ENCODE measurements around the gene FKRP.
A peak's percentile ranks its signal among the peaks of the same experiment; 100 is the strongest.

Gene FKRP

DNA sequence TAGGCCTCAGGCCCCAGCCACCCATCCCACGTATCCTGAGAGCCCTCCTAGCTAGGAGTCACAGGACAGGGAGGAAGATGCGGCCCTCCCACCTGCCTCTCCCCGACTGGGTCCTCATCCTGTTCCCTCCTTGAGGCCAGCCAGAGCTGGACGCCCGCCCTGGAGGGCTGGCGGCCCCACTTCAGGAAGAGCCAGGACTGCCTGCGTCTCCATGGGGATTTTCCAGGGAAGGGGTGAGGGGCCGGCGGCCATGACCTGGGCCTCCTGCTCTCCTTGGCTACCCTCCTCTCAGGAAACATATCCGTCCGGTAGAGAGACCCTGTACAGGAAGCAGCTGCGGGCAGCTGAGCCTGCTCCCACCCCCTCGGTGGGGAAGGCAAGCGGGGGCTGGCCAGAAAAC, 17.6 kb upstream of the FKRP start:
- Histone ChIP-seq H2AFZ (ENCODE audit: low read length) (no peak overlapping the region), H3K9me3 (replicated peaks; ENCODE audit: insufficient read depth, low read length) (no peaks in the 10 kb centered on the region), H3K9me2 (replicated peaks; ENCODE audit: insufficient read depth, low read length) (no peaks in the 10 kb centered on the region), H3K4me1 (ENCODE audit: low read length) (no peaks in the 10 kb centered on the region), H3K36me3 (replicated peaks; ENCODE audit: insufficient read depth, low read length) (peaks cover 7% of the 10 kb centered on the region), H3K27ac (ENCODE audit: low read length) (no peak overlapping the region), H3F3A (ENCODE audit: insufficient read depth, low read length) (peaks cover 8% of the 10 kb centered on the region; the same call in 1 of the 2 replicates), H3K9ac (ENCODE audit: low read length) (no peak overlapping the region), H3K27me3 (replicated peaks; ENCODE audit: insufficient read depth, low read length) (no peaks in the 10 kb centered on the region), H3K4me2 (ENCODE audit: low read depth, low read length) (no peak overlapping the region), H4K20me1 (ENCODE audit: insufficient read depth, low read length) (0 out of 2 replicates have a peak, but pooled peaks cover 15% of the 10 kb centered on the region), H3K79me2 (ENCODE audit: low read length) (peaks cover 66% of the 10 kb centered on the region), H3K4me3 (ENCODE audit: low read length) (no peak overlapping the region)
- no peak for DNase-seq
- TF ChIP-seq EZH2phosphoT487 (IDR thresholded peaks at IDR 0.05; ENCODE audit: low read length): no peak
- TF ChIP-seq, protein P1, sequence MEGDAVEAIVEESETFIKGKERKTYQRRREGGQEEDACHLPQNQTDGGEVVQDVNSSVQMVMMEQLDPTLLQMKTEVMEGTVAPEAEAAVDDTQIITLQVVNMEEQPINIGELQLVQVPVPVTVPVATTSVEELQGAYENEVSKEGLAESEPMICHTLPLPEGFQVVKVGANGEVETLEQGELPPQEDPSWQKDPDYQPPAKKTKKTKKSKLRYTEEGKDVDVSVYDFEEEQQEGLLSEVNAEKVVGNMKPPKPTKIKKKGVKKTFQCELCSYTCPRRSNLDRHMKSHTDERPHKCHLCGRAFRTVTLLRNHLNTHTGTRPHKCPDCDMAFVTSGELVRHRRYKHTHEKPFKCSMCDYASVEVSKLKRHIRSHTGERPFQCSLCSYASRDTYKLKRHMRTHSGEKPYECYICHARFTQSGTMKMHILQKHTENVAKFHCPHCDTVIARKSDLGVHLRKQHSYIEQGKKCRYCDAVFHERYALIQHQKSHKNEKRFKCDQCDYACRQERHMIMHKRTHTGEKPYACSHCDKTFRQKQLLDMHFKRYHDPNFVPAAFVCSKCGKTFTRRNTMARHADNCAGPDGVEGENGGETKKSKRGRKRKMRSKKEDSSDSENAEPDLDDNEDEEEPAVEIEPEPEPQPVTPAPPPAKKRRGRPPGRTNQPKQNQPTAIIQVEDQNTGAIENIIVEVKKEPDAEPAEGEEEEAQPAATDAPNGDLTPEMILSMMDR (IDR thresholded peaks at IDR 0.05; ENCODE audit: low read length): no peak
- TF ChIP-seq EZH2 (optimal IDR thresholded peaks at IDR 0.05; ENCODE audit: low read depth, low read length): no peak

DNA sequence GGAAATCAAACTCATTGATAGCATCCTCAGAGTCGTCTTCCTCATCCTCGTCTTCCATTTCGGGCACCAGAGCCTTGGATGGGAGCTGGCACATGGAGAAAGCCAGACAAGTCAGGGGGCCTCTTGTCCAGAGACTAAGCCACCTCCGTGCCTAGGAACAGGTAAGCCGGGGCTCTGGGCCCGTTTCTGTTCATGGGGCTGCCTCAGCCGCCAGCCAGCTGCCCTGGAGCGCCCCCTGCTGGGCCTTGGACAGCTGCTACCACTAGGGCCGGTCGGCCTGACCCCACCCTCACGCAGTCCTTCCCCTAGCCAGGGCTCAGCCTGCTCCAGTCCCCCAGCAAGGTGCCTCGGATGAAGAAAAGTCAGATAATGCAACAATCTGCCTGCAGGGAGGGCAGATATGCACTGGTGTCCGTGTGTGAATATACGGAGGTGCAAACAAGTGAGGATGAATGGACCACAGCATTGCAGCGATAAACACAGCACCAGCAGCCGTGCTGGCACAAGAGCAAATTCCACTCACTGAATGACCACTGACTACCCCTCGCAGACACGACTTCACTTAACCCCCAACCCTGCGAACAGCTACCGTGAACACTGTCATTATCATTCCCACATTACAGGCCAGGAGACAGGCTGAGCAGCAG, 17.0 kb upstream of the FKRP start:
- Histone ChIP-seq H3K9me3 (replicated peaks; ENCODE audit: insufficient read depth, low read length) (no peaks in the 10 kb centered on the region), H3K27me3 (replicated peaks; ENCODE audit: insufficient read depth, low read length) (no peaks in the 10 kb centered on the region), H3K4me1 (ENCODE audit: low read length) (no peaks in the 10 kb centered on the region), H2AFZ (ENCODE audit: low read length) (no peak overlapping the region), H3K9me2 (replicated peaks; ENCODE audit: insufficient read depth, low read length) (no peaks in the 10 kb centered on the region), H3K4me3 (ENCODE audit: low read length) (no peak overlapping the region), H4K20me1 (ENCODE audit: insufficient read depth, low read length) (0 out of 2 replicates have a peak, but pooled peaks cover 15% of the 10 kb centered on the region), H3K79me2 (ENCODE audit: low read length) (peaks cover 70% of the 10 kb centered on the region), H3F3A (ENCODE audit: insufficient read depth, low read length) (peaks cover 8% of the 10 kb centered on the region; the same call in 1 of the 2 replicates), H3K36me3 (replicated peaks; ENCODE audit: insufficient read depth, low read length) (peaks cover 10% of the 10 kb centered on the region), H3K9ac (ENCODE audit: low read length) (no peak overlapping the region), H3K4me2 (ENCODE audit: low read depth, low read length) (no peak overlapping the region), H3K27ac (ENCODE audit: low read length) (no peak overlapping the region)
- peak; percentile 73 for DNase-seq
- TF ChIP-seq EZH2phosphoT487 (IDR thresholded peaks at IDR 0.05; ENCODE audit: low read length): no peak
- no peak for TF ChIP-seq EZH2 (optimal IDR thresholded peaks at IDR 0.05; ENCODE audit: low read depth, low read length)
- TF ChIP-seq, protein P1 (IDR thresholded peaks at IDR 0.05; ENCODE audit: low read length): peak; percentile 94

DNA sequence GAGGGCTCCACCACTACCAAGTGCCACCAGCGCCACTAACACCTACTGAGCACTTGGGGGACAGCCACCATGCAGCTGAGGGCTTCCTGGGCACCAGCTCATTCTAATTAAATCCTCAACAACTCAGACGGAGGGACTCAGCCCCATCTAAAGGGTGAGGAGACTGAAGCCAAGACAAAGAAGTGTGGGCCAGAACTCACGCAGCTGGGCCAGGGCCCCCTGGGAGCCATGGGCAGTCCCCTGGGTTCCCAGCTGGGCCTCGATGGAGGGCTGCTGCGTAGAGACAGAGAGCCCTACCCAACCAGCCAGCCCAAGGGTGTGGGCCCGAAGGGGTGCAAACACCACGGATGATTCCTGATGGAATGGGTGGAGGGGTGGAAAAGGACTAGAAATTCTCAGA, 16.2 kb upstream of the FKRP start:
- Histone ChIP-seq H3K4me2 (ENCODE audit: low read depth, low read length) (no peak overlapping the region), H3K36me3 (replicated peaks; ENCODE audit: insufficient read depth, low read length) (peaks cover 10% of the 10 kb centered on the region), H3K79me2 (ENCODE audit: low read length) (peaks cover 76% of the 10 kb centered on the region), H3F3A (ENCODE audit: insufficient read depth, low read length) (peaks cover 8% of the 10 kb centered on the region; the same call in 1 of the 2 replicates), H2AFZ (ENCODE audit: low read length) (no peak overlapping the region), H3K4me3 (ENCODE audit: low read length) (no peak overlapping the region), H3K9ac (ENCODE audit: low read length) (no peak overlapping the region), H3K4me1 (ENCODE audit: low read length) (no peaks in the 10 kb centered on the region), H3K27me3 (replicated peaks; ENCODE audit: insufficient read depth, low read length) (no peaks in the 10 kb centered on the region), H4K20me1 (ENCODE audit: insufficient read depth, low read length) (0 out of 2 replicates have a peak, but pooled peaks cover 15% of the 10 kb centered on the region), H3K27ac (ENCODE audit: low read length) (no peak overlapping the region), H3K9me2 (replicated peaks; ENCODE audit: insufficient read depth, low read length) (no peaks in the 10 kb centered on the region), H3K9me3 (replicated peaks; ENCODE audit: insufficient read depth, low read length) (no peaks in the 10 kb centered on the region)
- no peak for DNase-seq
- TF ChIP-seq EZH2 (optimal IDR thresholded peaks at IDR 0.05; ENCODE audit: low read depth, low read length) (no peak), EZH2phosphoT487 (IDR thresholded peaks at IDR 0.05; ENCODE audit: low read length) (no peak)
- TF ChIP-seq, protein P1 (IDR thresholded peaks at IDR 0.05; ENCODE audit: low read length): no peak

All from MM.1S (cell line).